Calu3 (cell line): ENCODE measurements around the gene GRWD1. TPM values are rescaled to one million over a fixed set of nuclear protein-coding genes. Genes with fewer than 3 reads are reported as not detected.

Source experiments
- BruUV-seq: library from RNA; stranded (reverse); fragments of 400-500 nt; replicated peaks from 2 replicates; lab custom pipeline; 2021; lab: Mats Ljungman, UMichigan
- CTCF ChIA-PET: fragments of 300-600 bp; sonication (Branson Sonifier 250); formaldehyde crosslinking; loops from one replicate; lab custom pipeline; 2022; ENCODE audit warnings: antibody characterized with exemption; lab: Charles Lee
- DNase-seq: peaks from one replicate; pipeline ENCODE4 v3.0.0; 2022
- H3K27ac Mint-ChIP-seq: one replicate; pipeline ENCODE4 v1.8.0; 2022; ENCODE audit warnings: mixed read lengths; ENCODE audit not compliant: unreplicated experiment
- H3K27me3 Mint-ChIP-seq: one replicate; pipeline ENCODE4 v1.8.0; 2022; ENCODE audit warnings: mixed read lengths; ENCODE audit not compliant: unreplicated experiment
- H3K36me3 Mint-ChIP-seq: one replicate; pipeline ENCODE4 v1.8.0; 2022; ENCODE audit warnings: mild to moderate bottlenecking, moderate library complexity, mixed read lengths; ENCODE audit not compliant: insufficient read depth, unreplicated experiment
- H3K4me1 Mint-ChIP-seq: one replicate; pipeline ENCODE4 v1.8.0; 2022; ENCODE audit warnings: mild to moderate bottlenecking, low read depth, mixed read lengths; ENCODE audit not compliant: unreplicated experiment
- H3K4me3 Mint-ChIP-seq: one replicate; pipeline ENCODE4 v1.8.0; 2022; ENCODE audit warnings: mild to moderate bottlenecking, low read depth, moderate library complexity, mixed read lengths; ENCODE audit not compliant: unreplicated experiment
- H3K9me3 Mint-ChIP-seq: one replicate; pipeline ENCODE4 v1.8.0; 2022; ENCODE audit warnings: low read depth, mixed read lengths; ENCODE audit not compliant: unreplicated experiment
- intact Hi-C: fragments of 100-400 bp; cut with micrococcal nuclease; formaldehyde crosslinking; loops from one replicate; pipeline ENCODE4 v1.10.0; 2022; ENCODE audit not compliant: unreplicated experiment
- total RNA-seq: library from RNA; stranded (reverse); gene quantifications from 2 replicates; pipeline ENCODE4 v1.2.3, GENCODE V29; 2022
- TF ChIP-seq, protein P1 (sequence below): fragments of 200-600 bp; IDR thresholded peaks from one replicate; pipeline ENCODE4 v1.8.0; 2022; ENCODE audit warnings: antibody characterized with exemption; ENCODE audit not compliant: unreplicated experiment

Gene GRWD1
- total RNA-seq, 1 experiment from 2014 or later = 75.0 TPM

DNA sequence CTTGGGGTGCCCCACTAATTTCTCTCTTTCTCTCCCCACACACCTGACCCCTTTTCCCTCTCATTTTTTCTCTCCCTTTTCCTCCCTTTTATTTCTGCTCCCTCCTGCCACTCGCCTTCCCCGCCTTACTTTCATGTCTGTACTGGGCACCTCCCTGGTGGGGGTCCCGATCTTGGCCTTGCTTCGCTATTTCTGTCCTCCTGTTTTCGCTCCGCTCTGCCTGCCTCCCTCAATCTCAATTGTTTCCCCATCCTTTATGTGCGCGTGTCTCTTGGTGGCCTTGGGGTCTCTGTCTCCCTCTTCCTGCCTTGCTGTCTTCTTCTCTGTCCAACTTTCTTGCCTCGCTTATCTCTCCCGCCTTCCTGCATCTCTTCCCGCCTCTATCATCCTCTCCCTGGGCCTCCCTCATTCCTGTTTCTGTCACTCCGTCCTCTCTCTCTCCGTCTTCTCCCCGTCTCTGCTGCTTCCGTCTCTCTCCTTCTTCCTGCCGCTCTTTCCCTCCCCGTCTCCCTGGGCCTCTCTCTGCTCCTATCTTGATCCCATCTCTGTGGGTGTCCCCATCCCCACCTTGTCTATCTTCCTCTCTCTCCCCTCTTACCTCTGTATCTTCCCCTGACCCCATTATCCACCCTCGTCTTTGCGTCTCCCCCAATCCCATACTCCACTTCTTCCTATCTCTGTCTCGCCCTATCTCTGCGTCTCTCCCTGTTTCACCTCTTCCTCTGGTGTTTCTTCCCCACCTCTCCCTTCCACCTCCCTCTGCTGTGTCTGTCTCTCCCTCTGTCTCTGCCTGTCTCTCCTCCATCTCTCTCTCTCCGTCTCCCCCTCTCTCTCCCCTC, 48.3 kb upstream of the GRWD1 start:
- BruUV-seq = no TSS peak
- Mint-ChIP-seq H3K4me1 (peaks cover 34% of the 10 kb centered on the region), H3K36me3 (peaks cover 30% of the 10 kb centered on the region), H3K27ac (peak overlapping the region; percentile 3), H3K4me3 (peak overlapping the region; percentile 53), H3K27me3 (peaks cover 85% of the 10 kb centered on the region), H3K9me3 (peaks cover 3% of the 10 kb centered on the region)
- CTCF ChIA-PET = no interaction called here
- DNase-seq = no peak
- intact Hi-C loops = no loop called here
- TF ChIP-seq, protein P1, sequence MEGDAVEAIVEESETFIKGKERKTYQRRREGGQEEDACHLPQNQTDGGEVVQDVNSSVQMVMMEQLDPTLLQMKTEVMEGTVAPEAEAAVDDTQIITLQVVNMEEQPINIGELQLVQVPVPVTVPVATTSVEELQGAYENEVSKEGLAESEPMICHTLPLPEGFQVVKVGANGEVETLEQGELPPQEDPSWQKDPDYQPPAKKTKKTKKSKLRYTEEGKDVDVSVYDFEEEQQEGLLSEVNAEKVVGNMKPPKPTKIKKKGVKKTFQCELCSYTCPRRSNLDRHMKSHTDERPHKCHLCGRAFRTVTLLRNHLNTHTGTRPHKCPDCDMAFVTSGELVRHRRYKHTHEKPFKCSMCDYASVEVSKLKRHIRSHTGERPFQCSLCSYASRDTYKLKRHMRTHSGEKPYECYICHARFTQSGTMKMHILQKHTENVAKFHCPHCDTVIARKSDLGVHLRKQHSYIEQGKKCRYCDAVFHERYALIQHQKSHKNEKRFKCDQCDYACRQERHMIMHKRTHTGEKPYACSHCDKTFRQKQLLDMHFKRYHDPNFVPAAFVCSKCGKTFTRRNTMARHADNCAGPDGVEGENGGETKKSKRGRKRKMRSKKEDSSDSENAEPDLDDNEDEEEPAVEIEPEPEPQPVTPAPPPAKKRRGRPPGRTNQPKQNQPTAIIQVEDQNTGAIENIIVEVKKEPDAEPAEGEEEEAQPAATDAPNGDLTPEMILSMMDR = no peak

DNA sequence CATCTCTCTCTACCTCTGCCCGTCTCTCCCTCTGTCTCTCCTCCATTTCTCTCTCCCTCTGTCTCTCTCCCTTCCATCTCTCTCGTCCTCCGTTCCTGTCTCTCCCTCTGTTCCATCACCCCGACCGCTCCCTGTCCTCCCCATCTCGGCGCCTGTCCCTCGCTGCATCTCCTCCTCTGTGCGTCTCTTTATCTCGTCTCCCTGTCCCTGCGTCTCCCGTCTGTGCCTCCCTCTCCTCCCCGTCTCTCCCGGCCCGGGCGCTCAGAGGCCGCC, 47.7 kb upstream of the GRWD1 start:
- intact Hi-C loops = no loop called here
- BruUV-seq = no TSS peak
- peak overlapping the region; percentile 2 for H3K27ac Mint-ChIP-seq
- peaks cover 34% of the 10 kb centered on the region for H3K4me1 Mint-ChIP-seq
- no peak for DNase-seq
- peaks cover 27% of the 10 kb centered on the region for H3K36me3 Mint-ChIP-seq
- H3K9me3 Mint-ChIP-seq = peaks cover 3% of the 10 kb centered on the region
- CTCF ChIA-PET = no interaction called here
- TF ChIP-seq, protein P1 = no peak
- peaks cover 80% of the 10 kb centered on the region for H3K27me3 Mint-ChIP-seq
- peak overlapping the region; percentile 53 for H3K4me3 Mint-ChIP-seq

DNA sequence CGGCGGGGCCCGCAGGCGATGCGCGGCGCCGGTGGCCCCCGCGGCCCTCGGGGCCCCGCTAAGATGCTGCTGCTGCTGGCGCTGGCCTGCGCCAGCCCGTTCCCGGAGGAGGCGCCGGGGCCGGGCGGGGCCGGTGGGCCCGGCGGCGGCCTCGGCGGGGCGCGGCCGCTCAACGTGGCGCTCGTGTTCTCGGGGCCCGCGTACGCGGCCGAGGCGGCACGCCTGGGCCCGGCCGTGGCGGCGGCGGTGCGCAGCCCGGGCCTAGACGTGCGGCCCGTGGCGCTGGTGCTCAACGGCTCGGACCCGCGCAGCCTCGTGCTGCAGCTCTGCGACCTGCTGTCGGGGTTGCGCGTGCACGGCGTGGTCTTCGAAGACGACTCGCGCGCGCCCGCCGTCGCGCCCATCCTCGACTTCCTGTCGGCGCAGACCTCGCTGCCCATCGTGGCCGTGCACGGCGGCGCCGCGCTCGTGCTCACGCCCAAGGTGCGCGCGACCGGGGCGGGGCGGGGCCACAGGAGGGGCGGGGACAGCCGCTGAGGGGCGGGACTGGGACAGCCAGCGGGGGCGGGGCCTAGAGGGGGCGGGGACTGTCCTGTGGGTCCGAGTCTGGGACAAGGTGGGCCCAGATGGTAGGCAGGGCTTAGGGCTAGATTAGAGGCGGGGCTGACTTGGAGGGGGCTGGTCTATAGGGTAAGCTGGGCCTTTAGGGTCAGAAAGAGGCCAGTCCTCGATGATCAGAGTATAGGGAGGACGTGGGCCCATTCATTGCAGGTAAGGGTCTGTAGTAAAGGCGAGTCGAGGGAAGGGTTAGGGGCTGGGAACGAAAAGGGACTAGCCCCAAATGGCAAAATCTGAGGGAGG, 47.2 kb upstream of the GRWD1 start:
- CTCF ChIA-PET = no interaction called here
- peaks cover 3% of the 10 kb centered on the region for H3K9me3 Mint-ChIP-seq

More for the DNA sequence above, 47.2 kb upstream of the GRWD1 start:
- DNase-seq = peak; percentile 85
- H3K4me1 Mint-ChIP-seq = peaks cover 34% of the 10 kb centered on the region
- peak overlapping the region; percentile 2 for H3K27ac Mint-ChIP-seq
- no TSS peak for BruUV-seq
- TF ChIP-seq, protein P1 = no peak
- H3K27me3 Mint-ChIP-seq = peaks cover 74% of the 10 kb centered on the region
- H3K36me3 Mint-ChIP-seq = peaks cover 27% of the 10 kb centered on the region
- intact Hi-C loops = no loop called here
- H3K4me3 Mint-ChIP-seq = peak overlapping the region; percentile 53
